Cardiac fibroblast (primary cell): ENCODE results near the gene CDH2.

Source experiments
- DNase-seq, 2 donors: peaks; one replicate each; pipeline versions ENCODE4 v3.0.0 to v3.0.0-alpha.2; 2010; ENCODE audit warnings: low read depth in 2 of 2
- H3K4me3 ChIP-seq, 2 donors: replicated peaks in 1 of 2; 1 replicate in 1 of 2; 2 replicates in 1 of 2; pipeline ENCODE4 v1.5.1; 2011; ENCODE audit warnings: low read depth in 2 of 2, low read length in 2 of 2, mild to moderate bottlenecking in 2 of 2, moderate library complexity in 1 of 2
- TF ChIP-seq, protein P1 (sequence below): IDR thresholded peaks from one replicate; pipeline ENCODE4 v1.5.1; 2011; ENCODE audit warnings: low read depth, mild to moderate bottlenecking, low read length, inconsistent platforms

Gene CDH2

DNA sequence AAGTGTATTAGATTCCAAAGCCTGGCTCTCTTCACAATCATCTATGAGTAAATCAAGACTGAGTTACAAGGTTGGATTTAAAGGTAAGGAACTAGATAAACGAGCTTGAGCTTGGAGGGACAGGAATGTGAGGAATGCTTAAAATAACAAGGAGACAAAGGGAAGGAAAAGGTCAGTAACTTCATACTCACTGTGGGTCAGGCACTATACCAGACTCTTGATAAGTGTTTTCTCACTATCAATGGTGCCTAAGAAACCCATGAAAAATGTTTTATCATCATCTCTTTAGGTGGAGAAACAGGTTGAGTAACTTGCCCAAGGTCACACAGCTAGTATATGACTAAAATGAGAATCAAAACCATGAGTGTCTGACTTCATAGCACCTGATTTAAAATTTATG lies 212.1 kb downstream of the CDH2 start:
- H3K4me3 ChIP-seq = no peak overlapping the region
- TF ChIP-seq, protein P1, sequence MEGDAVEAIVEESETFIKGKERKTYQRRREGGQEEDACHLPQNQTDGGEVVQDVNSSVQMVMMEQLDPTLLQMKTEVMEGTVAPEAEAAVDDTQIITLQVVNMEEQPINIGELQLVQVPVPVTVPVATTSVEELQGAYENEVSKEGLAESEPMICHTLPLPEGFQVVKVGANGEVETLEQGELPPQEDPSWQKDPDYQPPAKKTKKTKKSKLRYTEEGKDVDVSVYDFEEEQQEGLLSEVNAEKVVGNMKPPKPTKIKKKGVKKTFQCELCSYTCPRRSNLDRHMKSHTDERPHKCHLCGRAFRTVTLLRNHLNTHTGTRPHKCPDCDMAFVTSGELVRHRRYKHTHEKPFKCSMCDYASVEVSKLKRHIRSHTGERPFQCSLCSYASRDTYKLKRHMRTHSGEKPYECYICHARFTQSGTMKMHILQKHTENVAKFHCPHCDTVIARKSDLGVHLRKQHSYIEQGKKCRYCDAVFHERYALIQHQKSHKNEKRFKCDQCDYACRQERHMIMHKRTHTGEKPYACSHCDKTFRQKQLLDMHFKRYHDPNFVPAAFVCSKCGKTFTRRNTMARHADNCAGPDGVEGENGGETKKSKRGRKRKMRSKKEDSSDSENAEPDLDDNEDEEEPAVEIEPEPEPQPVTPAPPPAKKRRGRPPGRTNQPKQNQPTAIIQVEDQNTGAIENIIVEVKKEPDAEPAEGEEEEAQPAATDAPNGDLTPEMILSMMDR = no peak
- peak; percentile 2 to 36 for DNase-seq

DNA sequence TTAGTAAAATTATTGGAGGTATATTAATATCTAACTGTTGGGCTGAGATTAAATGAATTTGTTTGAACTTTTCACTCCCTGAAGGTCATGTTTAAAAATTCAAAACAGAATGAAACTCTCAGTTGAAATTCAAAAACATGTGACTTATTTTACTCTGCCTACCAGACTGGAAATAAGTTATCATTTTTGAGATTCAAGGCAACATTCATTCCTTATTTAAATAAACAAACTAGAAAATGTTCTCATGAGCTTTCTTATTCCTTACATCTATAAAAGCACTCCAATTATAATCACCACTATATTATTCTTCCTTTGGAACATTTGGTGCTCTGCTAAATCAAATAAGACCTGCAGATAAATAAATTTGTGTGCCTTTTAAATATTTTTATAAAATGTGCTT lies 217.8 kb downstream of the CDH2 start:
- TF ChIP-seq, protein P1 = no peak
- no peak overlapping the region for H3K4me3 ChIP-seq

GRCh38 chr18:27956001-27956640 lies 220.8 kb downstream of the CDH2 start:
- TF ChIP-seq, protein P1 = no peak
- no peak for DNase-seq
- H3K4me3 ChIP-seq = no peak overlapping the region

More for the DNA sequence above, 217.8 kb downstream of the CDH2 start:
- no peak for DNase-seq

GRCh38 chr18:27954226-27954625 lies 222.7 kb downstream of the CDH2 start:
- no peak overlapping the region for H3K4me3 ChIP-seq
- peak; percentile 78 to 81 for DNase-seq
- TF ChIP-seq, protein P1 = no peak

DNA sequence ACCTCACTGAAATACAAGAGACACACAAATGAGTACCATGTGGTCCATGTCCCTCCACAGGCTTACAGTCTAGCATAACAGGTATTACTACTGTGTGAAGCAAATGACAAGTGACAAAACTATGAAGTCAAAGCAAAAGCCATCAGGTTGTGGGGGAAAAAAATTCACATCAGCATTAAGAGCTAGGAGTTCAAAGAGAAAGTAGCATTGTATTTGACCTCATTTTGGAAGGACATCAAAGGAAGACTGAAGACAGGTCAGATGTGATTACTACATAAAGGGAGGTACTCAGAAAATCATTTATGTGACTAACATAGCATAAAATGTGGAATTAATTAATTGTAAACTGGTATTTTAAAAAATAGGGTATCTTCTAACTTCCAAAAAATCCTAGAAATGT lies 224.2 kb downstream of the CDH2 start:
- TF ChIP-seq, protein P1 = no peak
- H3K4me3 ChIP-seq = no peak overlapping the region
- DNase-seq = no peak

DNA sequence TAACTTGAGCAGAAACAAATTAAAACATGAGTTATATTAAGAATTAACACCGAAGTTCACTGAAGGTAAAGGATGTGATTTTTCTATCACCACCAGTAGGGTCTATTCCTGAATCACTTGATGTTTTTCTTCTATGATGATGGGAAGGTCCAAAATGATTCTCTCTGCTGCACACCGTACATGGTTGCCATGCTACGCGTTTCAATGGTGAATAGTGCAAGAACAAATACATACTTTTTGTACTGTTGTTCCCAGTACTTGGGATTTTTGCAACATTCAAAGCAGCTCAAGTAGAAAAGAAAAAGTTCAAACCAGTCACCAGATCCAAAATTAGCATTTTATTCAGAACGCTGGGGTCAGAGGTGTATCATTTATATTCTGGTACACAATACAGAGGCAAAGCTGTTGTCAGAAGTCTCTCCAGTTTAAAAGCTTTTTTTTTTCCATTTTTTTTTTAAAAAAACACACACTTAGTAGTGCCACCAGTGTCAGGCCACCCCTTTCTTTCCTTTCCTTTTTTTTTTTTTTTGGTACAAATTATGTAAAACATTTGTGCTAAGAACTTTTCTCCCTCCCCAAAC lies 226.2 kb downstream of the CDH2 start:
- no peak overlapping the region for H3K4me3 ChIP-seq
- TF ChIP-seq, protein P1 = no peak
- DNase-seq = no peak

- DNase-seq = no peak
- H3K4me3 ChIP-seq = no peak overlapping the region
- TF ChIP-seq, protein P1 = no peak
These were observed 227.9 kb downstream of the CDH2 start for GRCh38 chr18:27948986-27949385.
